Vagina (tissue), 2 donors: Measurements from ENCODE around the gene ETHE1.
A peak's percentile ranks its signal among the peaks of the same experiment; 100 is the strongest.

Source experiments
- POLR2A ChIP-seq, 2 donors: fragments of 450-650 bp; IDR thresholded peaks; one replicate each; pipeline ENCODE4 v1.6.1; 2017; ENCODE audit warnings: antibody characterized with exemption in 2 of 2, mild to moderate bottlenecking in 2 of 2, moderate library complexity in 2 of 2
- POLR2AphosphoS5 ChIP-seq, 2 donors: sonication (generic); formaldehyde crosslinking; IDR thresholded peaks; one replicate each; pipeline ENCODE4 v1.9.0; 2017; ENCODE audit warnings: antibody characterized with exemption in 2 of 2, mild to moderate bottlenecking in 2 of 2, low read depth in 1 of 2; ENCODE audit not compliant: insufficient read depth in 1 of 2
- TF ChIP-seq, protein P1 (sequence below), 3 experiments: fragments of 450-650 bp in 2 of 3; fragments of 200-600 bp in 1 of 3; sonication (generic) in 1 of 3; IDR thresholded peaks; one replicate each; pipeline ENCODE4 v1.5.1; 2017 to 2019; ENCODE audit warnings: antibody characterized with exemption in 3 of 3, mild to moderate bottlenecking in 2 of 3, moderate library complexity in 2 of 3

- TF ChIP-seq, protein P1, sequence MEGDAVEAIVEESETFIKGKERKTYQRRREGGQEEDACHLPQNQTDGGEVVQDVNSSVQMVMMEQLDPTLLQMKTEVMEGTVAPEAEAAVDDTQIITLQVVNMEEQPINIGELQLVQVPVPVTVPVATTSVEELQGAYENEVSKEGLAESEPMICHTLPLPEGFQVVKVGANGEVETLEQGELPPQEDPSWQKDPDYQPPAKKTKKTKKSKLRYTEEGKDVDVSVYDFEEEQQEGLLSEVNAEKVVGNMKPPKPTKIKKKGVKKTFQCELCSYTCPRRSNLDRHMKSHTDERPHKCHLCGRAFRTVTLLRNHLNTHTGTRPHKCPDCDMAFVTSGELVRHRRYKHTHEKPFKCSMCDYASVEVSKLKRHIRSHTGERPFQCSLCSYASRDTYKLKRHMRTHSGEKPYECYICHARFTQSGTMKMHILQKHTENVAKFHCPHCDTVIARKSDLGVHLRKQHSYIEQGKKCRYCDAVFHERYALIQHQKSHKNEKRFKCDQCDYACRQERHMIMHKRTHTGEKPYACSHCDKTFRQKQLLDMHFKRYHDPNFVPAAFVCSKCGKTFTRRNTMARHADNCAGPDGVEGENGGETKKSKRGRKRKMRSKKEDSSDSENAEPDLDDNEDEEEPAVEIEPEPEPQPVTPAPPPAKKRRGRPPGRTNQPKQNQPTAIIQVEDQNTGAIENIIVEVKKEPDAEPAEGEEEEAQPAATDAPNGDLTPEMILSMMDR (IDR thresholded peaks at IDR 0.05): peak in 1 of 3 experiments; percentile 48
- TF ChIP-seq POLR2A (IDR thresholded peaks at IDR 0.05): peak in 1 of 2 donors; percentile 32
- peak; percentile 67 to 92 for TF ChIP-seq POLR2AphosphoS5 (IDR thresholded peaks at IDR 0.05; ENCODE audit: insufficient read depth in 1 of 2, low read depth in 1 of 2)
These were observed 23.2 kb downstream of the ETHE1 start for GRCh38 chr19:43503501-43504425.
